Hematopoietic multipotent progenitor cell treated with erythropoietin and hydrocortisone succinate and interleukin-3 and kit ligand, for 17 days (in vitro differentiated cells): ENCODE results near the gene METTL1.

Experiments
- DNase-seq: peaks from one replicate; pipeline ENCODE4 v3.0.0-alpha.2; 2015; ENCODE audit warnings: low spot score

METTL1 gene

GRCh38 chr12:57753756-57754337 is 18.1 kb downstream of the METTL1 start:
- DNase-seq = peak; percentile 52

- no peak for DNase-seq
These were observed 19.3 kb downstream of the METTL1 start for GRCh38 chr12:57752668-57753000.

GRCh38 chr12:57751788-57752667 is 19.9 kb downstream of the METTL1 start, which contains the start of gene CDK4:
Gene CDK4 (minus strand): TSS chr12:57752310. CDS start chr12:57751717, 593 bp downstream.
- peak; percentile 99 for DNase-seq

GRCh38 chr12:57751432-57751787 is 20.5 kb downstream of the METTL1 start:
- no peak for DNase-seq

- DNase-seq = peak; percentile 17
These were observed 21.1 kb downstream of the METTL1 start for GRCh38 chr12:57750561-57751431.

- DNase-seq = no peak
These were observed 22.8 kb downstream of the METTL1 start for GRCh38 chr12:57749061-57749460.

GRCh38 chr12:57746025-57746424 is 25.9 kb downstream of the METTL1 start:
- DNase-seq = peak; percentile 10

GRCh38 chr12:57745485-57745881 is 26.4 kb downstream of the METTL1 start:
- peak; percentile 13 for DNase-seq

- DNase-seq = peak; percentile 95
These were observed 27.0 kb downstream of the METTL1 start, which contains the start of gene TSPAN31 for GRCh38 chr12:57744777-57745484. Gene TSPAN31 (plus strand): TSS chr12:57745039. CDS start chr12:57745155, 116 bp downstream.

GRCh38 chr12:57744194-57744776 is 27.6 kb downstream of the METTL1 start:
- peak; percentile 88 for DNase-seq

GRCh38 chr12:57743769-57744168 is 28.1 kb downstream of the METTL1 start:
- DNase-seq = no peak

- peak; percentile 52 for DNase-seq
These were observed 29.8 kb downstream of the METTL1 start for GRCh38 chr12:57741844-57742738.

GRCh38 chr12:57741413-57741789 is 30.5 kb downstream of the METTL1 start:
- no peak for DNase-seq

- no peak for DNase-seq
These were observed 31.1 kb downstream of the METTL1 start for GRCh38 chr12:57740656-57741412.

GRCh38 chr12:57739914-57740538 is 31.9 kb downstream of the METTL1 start:
- no peak for DNase-seq

GRCh38 chr12:57739387-57739786 is 32.5 kb downstream of the METTL1 start:
- no peak for DNase-seq

- DNase-seq = no peak
These were observed 33.2 kb downstream of the METTL1 start, which contains the start of gene AGAP2 for GRCh38 chr12:57738661-57739237. Gene AGAP2 (minus strand): TSS chr12:57738742. CDS start chr12:57738246, 496 bp downstream.
